IMR-90 (cell line): ENCODE data around the gene PLAAT2. TPM values are rescaled to one million over a fixed set of nuclear protein-coding genes. Genes with fewer than 3 reads are reported as not detected.

ENCODE experiments used
- ATAC-seq: fragments of 200-7000 bp; cut with Tn5 transposase; 2 replicates; pipeline ENCODE4 v1.9.1; 2020; ENCODE audit warnings: low read depth, mild to moderate bottlenecking, moderate library complexity
- BruUV-seq: library from RNA; stranded (reverse); fragments of 400-500 nt; replicated peaks from 2 replicates; lab custom pipeline; 2021; lab: Mats Ljungman, UMichigan
- CTCF ChIA-PET: fragments of 300-600 bp; formaldehyde crosslinking; extraction: SDS; loops from one replicate; lab custom pipeline; 2021; ENCODE audit warnings: antibody characterized with exemption; lab: Yijun Ruan, JAX
- POLR2A ChIA-PET: fragments of 300-600 bp; sonication (Branson Sonifier 250); formaldehyde crosslinking; loops from one replicate; lab custom pipeline; 2022; ENCODE audit warnings: antibody characterized with exemption; ENCODE audit not compliant: unreplicated experiment; lab: Charles Lee
- DNase-seq: peaks from one replicate; pipeline ENCODE4 v3.0.0; 2013
- H2AFZ ChIP-seq: replicated peaks from 2 replicates; pipeline ENCODE3; 2013; ENCODE audit warnings: low read length, mild to moderate bottlenecking; ENCODE audit not compliant: poor library complexity
- H2AK5ac ChIP-seq: 2 replicates; pipeline ENCODE4 v1.6.1; 2013; ENCODE audit warnings: low read depth, low read length, inconsistent platforms
- H2AK9ac ChIP-seq: replicated peaks from 2 replicates; pipeline ENCODE3; 2013; ENCODE audit warnings: mild to moderate bottlenecking, low read depth, low read length, moderate library complexity; ENCODE audit not compliant: poor library complexity
- H2BK120ac ChIP-seq: 2 replicates; pipeline ENCODE4 v1.6.1; 2013; ENCODE audit warnings: low read depth, low read length, inconsistent platforms
- H2BK15ac ChIP-seq: 3 replicates; pipeline ENCODE4 v1.6.1; 2013; ENCODE audit warnings: low read depth, low read length, inconsistent platforms
- H2BK20ac ChIP-seq: 2 replicates; pipeline ENCODE4 v1.6.1; 2013; ENCODE audit warnings: low read depth, mild to moderate bottlenecking, inconsistent platforms, low read length, moderate library complexity
- H2BK5ac ChIP-seq: 2 replicates; pipeline ENCODE4 v1.6.1; 2013; ENCODE audit warnings: mild to moderate bottlenecking, low read depth, low read length, inconsistent platforms; ENCODE audit not compliant: poor library complexity, severe bottlenecking
- H3K14ac ChIP-seq: replicated peaks from 2 replicates; pipeline ENCODE4 v1.6.1; 2013; ENCODE audit warnings: low read depth, low read length, inconsistent platforms
- H3K18ac ChIP-seq: 2 replicates; pipeline ENCODE4 v1.6.1; 2013; ENCODE audit warnings: low read depth, low read length, control low read depth
- H3K23ac ChIP-seq: 2 replicates; pipeline ENCODE4 v1.6.1; 2013; ENCODE audit warnings: low read depth, low read length, inconsistent platforms
- H3K27ac ChIP-seq: 2 replicates; pipeline ENCODE4 v1.5.1; 2013; ENCODE audit warnings: mild to moderate bottlenecking, control low read depth, low read length; ENCODE audit not compliant: insufficient read depth
- H3K27me3 ChIP-seq: 2 replicates; pipeline ENCODE4 v1.6.1; 2013; ENCODE audit warnings: low read length; ENCODE audit not compliant: control insufficient read depth, insufficient read depth
- H3K36me3 ChIP-seq: 2 replicates; pipeline ENCODE4 v1.6.1; 2013; ENCODE audit warnings: low read length, mixed read lengths; ENCODE audit not compliant: control insufficient read depth, insufficient read depth
- H3K4ac ChIP-seq: 2 replicates; pipeline ENCODE4 v1.6.1; 2013; ENCODE audit warnings: low read depth, low read length, inconsistent platforms
- H3K4me1 ChIP-seq: 2 replicates; pipeline ENCODE4 v1.6.1; 2013; ENCODE audit warnings: low read length, mixed read lengths; ENCODE audit not compliant: control insufficient read depth, insufficient read depth
- H3K4me2 ChIP-seq: 2 replicates; pipeline ENCODE4 v1.6.1; 2013; ENCODE audit warnings: low read depth, mild to moderate bottlenecking, control low read depth, low read length, moderate library complexity
- H3K4me3 ChIP-seq: 2 replicates; pipeline ENCODE4 v1.5.1; 2013; ENCODE audit warnings: low read depth, mild to moderate bottlenecking, control low read depth, low read length, moderate library complexity; ENCODE audit not compliant: insufficient read depth
- H3K56ac ChIP-seq: 2 replicates; pipeline ENCODE4 v1.6.1; 2013; ENCODE audit warnings: low read length, inconsistent platforms; ENCODE audit not compliant: insufficient read depth; ENCODE audit errors: extremely low read depth
- H3K79me1 ChIP-seq, 2 experiments: 2 replicates each; pipeline ENCODE4 v1.6.1; 2013; ENCODE audit warnings: low read length in 2 of 2, inconsistent platforms in 1 of 2, low read depth in 1 of 2
- H3K9ac ChIP-seq: 2 replicates; pipeline ENCODE4 v1.6.1; 2013; ENCODE audit warnings: low read depth, low read length, control low read depth
- H3K9me1 ChIP-seq: 2 replicates; pipeline ENCODE4 v1.6.1; 2013; ENCODE audit warnings: low read length, inconsistent platforms; ENCODE audit not compliant: insufficient read depth
- H3K9me3 ChIP-seq: 2 replicates; pipeline ENCODE4 v1.6.1; 2013; ENCODE audit warnings: low read length; ENCODE audit not compliant: control insufficient read depth, insufficient read depth
- H4K20me1 ChIP-seq: 2 replicates; pipeline ENCODE4 v1.6.1; 2013; ENCODE audit warnings: low read length, inconsistent platforms; ENCODE audit not compliant: insufficient read depth
- H4K5ac ChIP-seq: 2 replicates; pipeline ENCODE4 v1.6.1; 2013; ENCODE audit warnings: mild to moderate bottlenecking, low read depth, low read length, control low read depth
- H4K8ac ChIP-seq, 2 experiments: 2 replicates each; pipeline ENCODE4 v1.6.1; 2013; ENCODE audit warnings: low read depth in 2 of 2, low read length in 2 of 2, control low read depth in 1 of 2, inconsistent platforms in 1 of 2
- H4K91ac ChIP-seq: 2 replicates; pipeline ENCODE4 v1.6.1; 2013; ENCODE audit warnings: low read depth, low read length, inconsistent platforms; ENCODE audit not compliant: insufficient read depth
- BHLHE40 ChIP-seq: fragments of 150-350 bp; IDR thresholded peaks from 2 replicates; pipeline ENCODE4 v1.6.1; 2016; ENCODE audit warnings: mild to moderate bottlenecking, low read depth, low read length
- CTCF ChIP-seq: conservative IDR thresholded peaks from 2 replicates; pipeline ENCODE4 v1.5.1; 2012; ENCODE audit warnings: mild to moderate bottlenecking, low read depth, low read length, improper control_type of control experiment
- MAFK ChIP-seq: IDR thresholded peaks from 2 replicates; pipeline ENCODE4 v1.6.1; 2012; ENCODE audit warnings: low read depth, low read length, improper control_type of control experiment
- MAZ ChIP-seq: IDR thresholded peaks from 2 replicates; pipeline ENCODE4 v1.6.1; 2012; ENCODE audit warnings: low read depth, mild to moderate bottlenecking, low read length, improper control_type of control experiment, moderate library complexity, borderline replicate concordance
- NFE2L2 ChIP-seq: fragments of 150-350 bp; IDR thresholded peaks from 2 replicates; pipeline ENCODE4 v1.6.1; 2016; ENCODE audit warnings: low read depth, mild to moderate bottlenecking, low read length
- POLR2A ChIP-seq: IDR thresholded peaks from 2 replicates; pipeline ENCODE4 v1.6.1; 2012; ENCODE audit warnings: mild to moderate bottlenecking, low read depth, low read length
- RCOR1 ChIP-seq: IDR thresholded peaks from 2 replicates; pipeline ENCODE4 v1.6.1; 2012; ENCODE audit warnings: mild to moderate bottlenecking, low read length, improper control_type of control experiment; ENCODE audit not compliant: insufficient replicate concordance
- USF2 ChIP-seq: fragments of 150-350 bp; IDR thresholded peaks from 2 replicates; pipeline ENCODE4 v1.6.1; 2017; ENCODE audit warnings: mild to moderate bottlenecking, antibody characterized with exemption, low read length, low read depth
- WGBS, 2 experiments: methylation state at CpG; one replicate each; pipeline versions ENCODE4 v1.1.5 to v1.1.7; 2013; ENCODE audit warnings: missing lambda C conversion rate in 2 of 2; ENCODE audit not compliant: insufficient read length in 1 of 2; ENCODE audit errors: extremely low coverage in 2 of 2; 5-methylcytosine and 5-hydroxymethylcytosine counted together
- dilution Hi-C: fragments of 300-500 bp; cut with HindIII; formaldehyde crosslinking; loops from one replicate; pipeline ENCODE4 v1.14.3; 2018; ENCODE audit warnings: low sequenced_read_pairs; ENCODE audit not compliant: unreplicated experiment
- in situ Hi-C: fragments of 300-500 bp; cut with MboI; formaldehyde crosslinking; loops from 3 replicates; pipeline ENCODE4 v1.14.3; 2019; ENCODE audit warnings: low sequenced_read_pairs, inconsistent platforms, mixed read lengths
- intact Hi-C: fragments of 100-400 bp; cut with micrococcal nuclease; formaldehyde crosslinking; loops from 2 replicates; pipeline ENCODE4 v1.10.0; 2022
- polyA plus RNA-seq, 3 experiments: library from polyadenylated mRNA; depleted of rRNA; stranded (reverse); fragments of >200 nt; gene quantifications; 2 replicates each; pipeline ENCODE4 v1.2.3, GENCODE V29; 2012; ENCODE audit warnings: low replicate concordance in 1 of 3
- total RNA-seq: library from RNA; depleted of rRNA; stranded (reverse); fragments of >200 nt; gene quantifications from 2 replicates; pipeline ENCODE4 v1.2.3, GENCODE V29; 2012

The PLAAT2 gene
- total and polyA plus RNA-seq, 2 of the 4 experiments (the other 2 are of a cell fraction), result not detected

DNA sequence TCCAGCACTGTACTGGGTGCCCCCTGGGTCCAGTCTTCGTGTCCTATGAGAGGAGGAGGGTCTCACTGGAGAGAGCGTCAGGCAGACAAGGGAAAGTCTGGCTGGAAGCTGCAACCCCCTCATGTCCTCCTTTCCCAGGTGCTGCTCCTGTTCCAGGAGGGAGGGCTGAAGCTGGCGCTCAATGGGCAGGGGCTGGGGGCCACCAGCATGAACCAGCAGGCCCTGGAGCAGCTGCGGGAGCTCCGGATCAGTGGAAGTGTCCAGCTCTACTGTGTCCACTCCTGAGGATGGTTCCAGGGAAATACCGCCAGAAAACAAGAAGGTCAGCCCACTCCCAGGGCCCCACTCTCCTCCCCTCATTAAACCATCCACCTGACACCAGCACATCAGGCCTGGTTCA, 47.1 kb downstream of the PLAAT2 start:
- Histone ChIP-seq H4K5ac (no peak overlapping the region), H3K4me2 (no peak overlapping the region), H2BK15ac (no peak overlapping the region), H2AK9ac (no peak overlapping the region), H2BK20ac (no peak overlapping the region), H2AFZ (no peak overlapping the region), H2BK5ac (no peak overlapping the region), H2AK5ac (no peak overlapping the region), H3K79me1 (no peaks in the 10 kb centered on the region), H4K8ac (no peak overlapping the region), H2BK120ac (no peak overlapping the region), H4K20me1 (no peaks in the 10 kb centered on the region), H3K9ac (no peak overlapping the region), H3K9me3 (no peaks in the 10 kb centered on the region), H3K56ac (no peak overlapping the region), H3K4ac (no peak overlapping the region), H3K14ac (no peak overlapping the region), H3K9me1 (peaks cover 2% of the 10 kb centered on the region; the same call in 1 of the 2 replicates), H3K23ac (no peak overlapping the region), H3K4me1 (peaks cover 6% of the 10 kb centered on the region; the same call in 1 of the 2 replicates), H3K27me3 (peaks cover 10% of the 10 kb centered on the region), H3K36me3 (no peaks in the 10 kb centered on the region), H3K18ac (no peak overlapping the region), H4K91ac (no peak overlapping the region), H3K4me3 (no peak overlapping the region), H3K27ac (no peak overlapping the region)
- CTCF ChIA-PET, result no interaction called here
- TF ChIP-seq BHLHE40 (no peak), NFE2L2 (no peak), MAFK (no peak), RCOR1 (no peak), MAZ (no peak), USF2 (no peak), POLR2A (no peak), CTCF (no peak)
- WGBS, 2 experiments, result 80% methylated on average over 2 of the region's 6 CpGs; no CpG with 5 or more reads in 1 of the 2 experiments
- DNase-seq (no peak), ATAC-seq (no peak)
- POLR2A ChIA-PET, result no interaction called here
- in situ Hi-C loops, result no loop called here
- dilution Hi-C loops, result no loop called here
- intact Hi-C loops, result no loop called here
- no TSS peak for BruUV-seq
